Adrenal gland (tissue), 5 donors: ENCODE measurements around the gene THEM5.

Experiments used
- CTCF ChIP-seq, 6 experiments: fragments of 450-650 bp in 4 of 6; fragments of 200-600 bp in 2 of 6; sonication (generic) in 1 of 6; IDR thresholded peaks; 1 replicate in 5 of 6; 2 replicates in 1 of 6; pipeline versions ENCODE4 v1.5.1 to v1.8.0; 2016 to 2021; ENCODE audit warnings: antibody characterized with exemption in 6 of 6, mild to moderate bottlenecking in 2 of 6, moderate library complexity in 1 of 6
- POLR2A ChIP-seq, 2 donors: fragments of 450-650 bp; IDR thresholded peaks; one replicate each; pipeline ENCODE4 v1.6.1; 2017; ENCODE audit warnings: antibody characterized with exemption in 2 of 2, mild to moderate bottlenecking in 2 of 2, moderate library complexity in 1 of 2
- donor health status: DM: no; HTN: no; CAD: no.

GRCh38 chr1:151832318-151832980, 21.1 kb downstream of the THEM5 start:
- TF ChIP-seq POLR2A (IDR thresholded peaks at IDR 0.05) (no peak), CTCF (IDR thresholded peaks at IDR 0.05) (no peak)
